Activated T-cell treated with anti-CD3 and anti-CD28 coated beads, Interleukin-2, amount 50 U/mL, for 24 hours (primary cell): Measurements from ENCODE around the gene COL4A1.

Experiments used
- DNase-seq: peaks from one replicate; pipeline ENCODE4 v3.0.0-alpha.2; 2020
- H3K27ac Mint-ChIP-seq: 2 replicates; pipeline ENCODE4 v1.8.0; 2020; ENCODE audit warnings: mild to moderate bottlenecking, mixed read lengths
- H3K27me3 Mint-ChIP-seq: 2 replicates; pipeline ENCODE4 v1.8.0; 2020; ENCODE audit warnings: mixed read lengths
- H3K36me3 Mint-ChIP-seq: 2 replicates; pipeline ENCODE4 v1.8.0; 2020; ENCODE audit warnings: low read depth, mixed read lengths
- H3K4me1 Mint-ChIP-seq: 2 replicates; pipeline ENCODE4 v1.8.0; 2020; ENCODE audit warnings: low read depth, mixed read lengths
- H3K4me3 Mint-ChIP-seq: 2 replicates; pipeline ENCODE4 v1.8.0; 2020; ENCODE audit warnings: mild to moderate bottlenecking, moderate library complexity, mixed read lengths
- H3K9me3 Mint-ChIP-seq: 2 replicates; pipeline ENCODE4 v1.8.0; 2020; ENCODE audit warnings: mixed read lengths

Gene COL4A1

GRCh38 chr13:110155072-110155471 is 151.9 kb downstream of the COL4A1 start:
- Mint-ChIP-seq H3K27me3 (peaks cover 2% of the 10 kb centered on the region), H3K4me1 (no peaks in the 10 kb centered on the region)
- DNase-seq = no peak

DNA sequence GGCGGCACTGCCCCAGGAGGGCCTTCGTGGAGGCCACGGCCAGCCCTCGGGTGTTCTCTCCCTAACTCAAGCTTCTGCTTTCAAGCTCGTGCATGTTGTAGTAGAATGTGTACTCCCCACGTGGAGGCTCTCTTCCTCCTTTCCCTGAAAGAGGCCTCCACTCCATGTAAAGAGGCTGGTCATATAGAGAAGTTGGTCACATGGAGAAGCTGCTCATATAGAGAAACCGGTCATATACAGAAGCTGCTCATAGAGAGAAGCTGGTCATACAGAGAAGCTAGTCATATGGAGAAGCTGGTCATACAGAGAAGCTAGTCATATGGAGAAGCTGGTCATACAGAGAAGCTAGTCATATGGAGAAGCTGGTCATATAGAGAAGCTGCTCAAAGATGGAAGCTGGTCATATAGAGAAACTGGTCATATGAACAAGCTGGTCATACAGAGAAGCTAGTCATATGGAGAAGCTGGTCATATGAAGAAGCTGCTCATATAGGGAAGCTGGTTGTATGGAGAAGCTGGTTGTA is 152.5 kb downstream of the COL4A1 start:
- no peaks in the 10 kb centered on the region for H3K9me3 Mint-ChIP-seq
- no peak overlapping the region for H3K27ac Mint-ChIP-seq
- H3K36me3 Mint-ChIP-seq = no peaks in the 10 kb centered on the region
- peaks cover 3% of the 10 kb centered on the region for H3K27me3 Mint-ChIP-seq
- H3K4me3 Mint-ChIP-seq = no peak overlapping the region
- no peaks in the 10 kb centered on the region for H3K4me1 Mint-ChIP-seq
- DNase-seq = no peak

More at GRCh38 chr13:110155072-110155471, 151.9 kb downstream of the COL4A1 start:
- Mint-ChIP-seq H3K4me3 (no peak overlapping the region), H3K36me3 (no peaks in the 10 kb centered on the region), H3K9me3 (no peaks in the 10 kb centered on the region), H3K27ac (peak overlapping the region; percentile 52)

DNA sequence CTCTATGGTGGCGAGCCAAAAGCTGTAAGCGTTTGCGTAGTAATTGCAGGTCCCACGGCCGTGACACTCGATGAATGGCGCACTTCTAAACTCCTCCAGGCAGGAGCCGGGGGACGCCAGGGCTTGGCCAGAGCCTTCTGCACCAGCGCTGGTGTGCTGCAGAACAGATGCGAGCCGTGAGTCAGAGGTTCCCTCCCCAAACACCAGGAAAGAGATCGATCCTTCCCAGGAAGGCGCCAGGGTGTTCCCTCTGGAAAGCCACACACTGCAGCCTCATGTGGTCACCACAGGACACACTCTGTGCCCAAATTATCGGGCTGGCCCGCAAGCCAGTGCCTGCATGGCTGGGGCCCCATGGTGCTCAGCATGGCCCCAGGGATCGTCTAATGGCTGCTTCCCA is 154.6 kb downstream of the COL4A1 start:
- Mint-ChIP-seq H3K27ac (no peak overlapping the region), H3K9me3 (no peaks in the 10 kb centered on the region), H3K36me3 (no peaks in the 10 kb centered on the region), H3K27me3 (peaks cover 3% of the 10 kb centered on the region), H3K4me1 (no peaks in the 10 kb centered on the region), H3K4me3 (no peak overlapping the region)
- no peak for DNase-seq

DNA sequence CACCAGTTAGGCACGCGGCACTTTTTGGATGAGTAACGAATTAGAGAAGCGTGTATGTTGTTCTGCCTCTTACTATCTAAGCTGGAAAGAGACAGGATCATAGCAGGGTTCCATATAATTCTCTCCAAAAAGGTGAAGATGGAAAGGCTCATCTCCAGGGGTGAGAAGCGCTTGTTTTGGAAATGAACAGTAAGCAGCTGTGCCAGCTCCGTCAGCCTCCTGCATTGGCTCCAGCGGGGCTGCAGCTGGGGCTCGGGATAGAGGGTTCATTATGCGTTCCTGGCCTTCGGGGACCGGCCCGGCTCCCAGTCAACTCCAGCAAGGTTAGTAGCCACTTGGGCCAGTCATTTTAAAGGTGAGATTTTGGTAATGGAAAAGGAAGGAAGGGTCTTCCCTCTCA is 155.5 kb downstream of the COL4A1 start:
- Mint-ChIP-seq H3K4me3 (no peak overlapping the region), H3K9me3 (no peaks in the 10 kb centered on the region), H3K4me1 (no peaks in the 10 kb centered on the region), H3K27me3 (peaks cover 3% of the 10 kb centered on the region), H3K36me3 (no peaks in the 10 kb centered on the region), H3K27ac (no peak overlapping the region)
- DNase-seq = no peak

DNA sequence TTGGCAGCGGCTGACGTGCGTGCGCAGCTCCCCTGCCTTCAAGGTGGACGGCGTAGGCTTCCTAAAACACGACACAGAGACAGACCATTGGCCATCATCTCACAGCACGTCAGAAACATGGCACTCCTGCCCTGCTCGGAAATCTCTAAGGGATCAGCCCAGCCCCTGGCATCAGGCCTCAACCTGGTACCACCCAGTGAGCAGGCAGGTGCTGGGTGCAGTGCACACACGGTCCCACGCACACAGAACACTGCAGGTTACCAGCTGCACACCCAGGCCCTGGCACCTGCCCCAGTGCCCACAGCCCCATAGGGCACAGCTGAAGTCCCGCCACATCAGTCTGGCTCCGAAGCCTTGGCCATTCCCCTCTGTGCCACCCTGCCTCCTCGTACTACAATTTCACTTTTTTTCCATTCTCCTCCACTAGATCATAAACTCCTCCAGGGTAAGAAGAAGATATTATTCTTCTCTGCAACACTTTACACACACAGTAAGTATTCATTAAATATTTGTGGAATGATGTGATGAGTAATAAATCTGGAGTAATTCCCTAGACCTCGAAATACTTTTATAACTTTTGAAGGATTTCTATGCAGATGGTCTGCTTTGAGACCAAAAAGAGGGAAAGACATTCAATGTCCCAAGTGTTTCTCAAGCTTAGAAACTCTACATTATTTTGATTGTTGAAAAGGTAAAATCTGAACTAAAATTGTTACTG is 156.4 kb downstream of the COL4A1 start:
- H3K4me3 Mint-ChIP-seq = no peak overlapping the region
- no peak for DNase-seq
- no peak overlapping the region for H3K27ac Mint-ChIP-seq
- H3K9me3 Mint-ChIP-seq = no peaks in the 10 kb centered on the region
- peaks cover 7% of the 10 kb centered on the region for H3K27me3 Mint-ChIP-seq
- H3K4me1 Mint-ChIP-seq = no peaks in the 10 kb centered on the region
- H3K36me3 Mint-ChIP-seq = no peaks in the 10 kb centered on the region

DNA sequence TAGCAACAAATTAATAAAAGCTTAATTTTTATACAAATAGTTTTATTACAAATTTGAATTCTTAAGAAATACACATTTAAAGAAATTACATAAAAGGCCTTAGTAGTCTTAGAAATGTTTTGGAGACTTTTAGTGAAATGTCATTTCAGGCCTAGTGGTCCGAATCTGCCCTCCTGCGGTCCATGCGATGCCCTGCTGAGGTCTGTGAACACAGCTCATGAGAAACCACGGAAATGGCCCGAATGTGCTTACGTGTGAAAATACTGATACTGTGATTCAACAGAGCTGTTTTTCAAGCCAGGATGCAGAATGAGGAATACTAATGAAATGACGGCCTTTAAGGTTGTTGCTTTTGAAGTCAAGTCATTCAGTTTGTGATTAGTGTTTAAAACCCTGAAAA is 157.9 kb downstream of the COL4A1 start:
- Mint-ChIP-seq H3K4me1 (no peaks in the 10 kb centered on the region), H3K4me3 (no peak overlapping the region)

GRCh38 chr13:110140099-110140498 is 166.9 kb downstream of the COL4A1 start:
- no peak overlapping the region for H3K4me3 Mint-ChIP-seq
- no peaks in the 10 kb centered on the region for H3K36me3 Mint-ChIP-seq
- peaks cover 20% of the 10 kb centered on the region for H3K4me1 Mint-ChIP-seq
- DNase-seq = no peak
- H3K27ac Mint-ChIP-seq = no peak overlapping the region
- peaks cover 59% of the 10 kb centered on the region for H3K27me3 Mint-ChIP-seq
- peaks cover 9% of the 10 kb centered on the region for H3K9me3 Mint-ChIP-seq

More for the DNA sequence above, 157.9 kb downstream of the COL4A1 start:
- DNase-seq = no peak
- H3K27me3 Mint-ChIP-seq = peaks cover 9% of the 10 kb centered on the region
- no peak overlapping the region for H3K27ac Mint-ChIP-seq
- no peaks in the 10 kb centered on the region for H3K9me3 Mint-ChIP-seq
- H3K36me3 Mint-ChIP-seq = no peaks in the 10 kb centered on the region

- peak; percentile 34 for DNase-seq
- Mint-ChIP-seq H3K36me3 (no peaks in the 10 kb centered on the region), H3K4me3 (peak overlapping the region; percentile 8), H3K4me1 (peaks cover 20% of the 10 kb centered on the region), H3K27me3 (peaks cover 69% of the 10 kb centered on the region), H3K9me3 (peaks cover 9% of the 10 kb centered on the region), H3K27ac (no peak overlapping the region)
Observed at GRCh38 chr13:110138700-110139036, 168.3 kb downstream of the COL4A1 start.

DNA sequence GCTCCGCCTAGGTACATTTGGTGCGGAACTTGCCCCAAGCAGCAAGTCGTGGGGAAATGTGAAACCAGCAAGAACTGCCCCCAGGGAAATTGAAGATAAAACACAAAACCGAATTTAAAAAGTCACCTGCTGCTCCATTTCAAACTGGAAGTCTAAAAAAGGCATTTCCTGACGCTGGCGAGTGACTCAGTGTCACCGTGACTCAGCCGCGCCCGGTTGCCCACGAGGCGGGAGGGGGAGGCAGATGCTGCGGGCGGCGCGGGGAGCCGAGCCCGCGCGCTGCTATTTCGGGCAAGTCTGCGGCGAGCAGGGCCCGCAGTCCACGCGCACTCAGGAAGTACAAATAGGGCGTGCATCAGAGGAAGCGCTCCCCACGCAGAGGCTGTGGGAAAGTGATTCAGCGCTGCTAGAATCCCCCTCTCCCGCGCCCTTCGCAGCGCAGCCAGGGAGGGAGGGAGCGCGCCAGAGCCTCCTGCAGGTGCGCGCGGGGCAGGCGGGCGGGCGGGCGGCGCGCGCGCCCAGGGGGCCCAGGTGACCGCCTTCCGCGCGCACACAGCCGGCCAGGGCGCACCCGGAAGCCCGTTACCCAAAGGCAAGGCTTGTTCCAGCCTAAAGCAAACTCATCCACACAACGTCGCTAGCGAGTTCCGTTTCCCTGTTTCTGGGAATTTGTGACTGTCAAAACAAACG is 168.8 kb downstream of the COL4A1 start:
- peaks cover 8% of the 10 kb centered on the region for H3K9me3 Mint-ChIP-seq
- H3K27ac Mint-ChIP-seq = peak overlapping the region; percentile 85
- H3K4me3 Mint-ChIP-seq = peak overlapping the region; percentile 68

GRCh38 chr13:110137680-110138009 is 169.3 kb downstream of the COL4A1 start:
- no peak for DNase-seq
- Mint-ChIP-seq H3K27ac (peak overlapping the region; percentile 85), H3K27me3 (peaks cover 70% of the 10 kb centered on the region), H3K36me3 (no peaks in the 10 kb centered on the region), H3K9me3 (peaks cover 3% of the 10 kb centered on the region), H3K4me3 (peak overlapping the region; percentile 68), H3K4me1 (peaks cover 20% of the 10 kb centered on the region)

More for the DNA sequence above, 168.8 kb downstream of the COL4A1 start:
- DNase-seq = peak; percentile 80
- Mint-ChIP-seq H3K4me1 (peaks cover 20% of the 10 kb centered on the region), H3K36me3 (no peaks in the 10 kb centered on the region), H3K27me3 (peaks cover 72% of the 10 kb centered on the region)

DNA sequence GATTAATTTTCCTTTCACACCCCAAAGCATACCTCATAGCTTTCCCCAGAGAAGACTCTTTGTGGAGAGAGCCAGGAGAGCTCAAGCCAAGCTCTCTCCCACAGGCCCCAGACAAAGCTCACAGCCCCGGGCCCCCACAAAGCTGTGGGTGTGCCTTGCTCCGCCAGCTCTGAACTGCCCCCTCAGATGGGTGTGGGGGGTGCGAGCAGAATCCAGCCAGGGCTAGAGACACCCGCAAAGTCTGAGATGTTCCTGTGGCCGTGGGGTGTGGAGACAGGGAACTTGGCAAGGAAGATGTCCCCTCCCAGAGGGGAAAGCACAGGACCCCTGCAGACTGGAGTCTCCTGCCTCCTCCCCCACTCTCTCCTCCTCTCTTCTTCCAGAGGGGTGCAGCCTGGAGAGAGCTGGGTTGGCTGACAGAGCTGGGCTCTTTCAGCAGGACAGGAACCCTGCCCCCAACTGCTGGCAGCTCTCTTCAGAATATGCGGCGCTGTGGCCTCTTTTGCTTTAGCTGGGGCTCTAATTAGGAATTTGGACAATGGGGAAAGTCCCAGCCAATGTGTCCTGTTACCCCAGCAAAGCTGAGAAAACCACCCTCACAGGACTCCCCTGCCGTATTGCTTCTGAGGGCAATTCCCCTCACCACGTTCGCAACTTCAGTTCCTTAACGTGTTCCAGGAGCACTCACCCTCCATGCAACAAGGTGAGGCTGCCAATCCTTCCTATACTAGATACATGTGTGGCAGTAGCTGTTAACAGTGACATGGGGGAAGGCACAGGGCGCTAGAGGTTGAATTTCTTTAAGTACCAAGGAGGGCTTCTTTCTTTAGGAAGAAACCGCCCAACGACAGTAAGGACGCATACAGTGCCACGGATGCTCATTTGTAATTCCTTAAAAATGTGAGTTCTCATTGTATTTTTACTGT is 170.0 kb downstream of the COL4A1 start:
- Mint-ChIP-seq H3K27ac (no peak overlapping the region), H3K27me3 (peaks cover 73% of the 10 kb centered on the region), H3K4me3 (peak overlapping the region; percentile 68), H3K4me1 (peaks cover 20% of the 10 kb centered on the region), H3K36me3 (no peaks in the 10 kb centered on the region), H3K9me3 (no peaks in the 10 kb centered on the region)
- DNase-seq = no peak

GRCh38 chr13:110135977-110136597 is 170.9 kb downstream of the COL4A1 start:
- Mint-ChIP-seq H3K4me1 (peaks cover 20% of the 10 kb centered on the region), H3K27ac (no peak overlapping the region), H3K9me3 (no peaks in the 10 kb centered on the region), H3K4me3 (no peak overlapping the region), H3K27me3 (peaks cover 69% of the 10 kb centered on the region), H3K36me3 (no peaks in the 10 kb centered on the region)
- DNase-seq = no peak

GRCh38 chr13:110134801-110135200 is 172.2 kb downstream of the COL4A1 start:
- Mint-ChIP-seq H3K9me3 (no peaks in the 10 kb centered on the region), H3K36me3 (no peaks in the 10 kb centered on the region), H3K4me3 (no peak overlapping the region), H3K27me3 (peaks cover 63% of the 10 kb centered on the region), H3K27ac (no peak overlapping the region), H3K4me1 (peaks cover 20% of the 10 kb centered on the region)
- DNase-seq = no peak
